Lower leg skin (tissue), 3 donors: ENCODE measurements around the gene BRD9.

ENCODE experiments used
- CTCF ChIP-seq, 3 donors: fragments of 450-650 bp; IDR thresholded peaks; one replicate each; pipeline ENCODE4 v1.5.1; 2016; ENCODE audit warnings: antibody characterized with exemption in 3 of 3, mild to moderate bottlenecking in 3 of 3, moderate library complexity in 2 of 3
- POLR2A ChIP-seq, 2 donors: fragments of 450-650 bp; IDR thresholded peaks; one replicate each; pipeline ENCODE4 v1.6.1; 2016 to 2017; ENCODE audit warnings: antibody characterized with exemption in 2 of 2, mild to moderate bottlenecking in 1 of 2, moderate library complexity in 1 of 2

- TF ChIP-seq CTCF (IDR thresholded peaks at IDR 0.05) = no peak
- no peak for TF ChIP-seq POLR2A (IDR thresholded peaks at IDR 0.05)
Measured at GRCh38 chr5:854966-855743, 37.4 kb downstream of the BRD9 start.
